Lung (tissue), 12 donors: ENCODE results near the gene CPA2. TPM values are rescaled to one million over a fixed set of nuclear protein-coding genes. Genes with fewer than 3 reads are reported as not detected.
"Not testable (repeated sequence)": the region's sequence is repeated elsewhere in the genome, so short reads cannot be mapped to it uniquely, and the experiment has no call there.

Source experiments
- ATAC-seq: fragments of 200-7000 bp; cut with Tn5 transposase; one replicate; pipeline ENCODE4 v1.9.1; 2020; ENCODE audit warnings: moderate number of reproducible peaks; ENCODE audit not compliant: insufficient read depth, low FRiP score
- DNase-seq, 3 donors: peaks; one replicate each; pipeline ENCODE4 v3.0.0-alpha.2; 2013 to 2017
- H3K27ac ChIP-seq, 2 donors: one replicate each; pipeline ENCODE4 v1.5.1; 2013; ENCODE audit warnings: mild to moderate bottlenecking in 2 of 2, moderate library complexity in 2 of 2, control low read depth in 1 of 2, inconsistent platforms in 1 of 2, low read depth in 1 of 2, low read length in 1 of 2
- H3K27me3 ChIP-seq, 3 donors: one replicate each; pipeline ENCODE4 v1.5.1; 2013; ENCODE audit warnings: low read length in 2 of 3; ENCODE audit not compliant: control insufficient read depth in 3 of 3, insufficient read depth in 3 of 3
- H3K36me3 ChIP-seq, 4 donors: one replicate each; pipeline ENCODE4 v1.5.1; 2013; ENCODE audit warnings: low read length in 4 of 4, mild to moderate bottlenecking in 1 of 4, moderate library complexity in 1 of 4; ENCODE audit not compliant: control insufficient read depth in 4 of 4, insufficient read depth in 4 of 4
- H3K4me1 ChIP-seq, 5 donors: one replicate each; pipeline ENCODE4 v1.5.1; 2013; ENCODE audit warnings: low read length in 5 of 5, mild to moderate bottlenecking in 2 of 5, moderate library complexity in 1 of 5; ENCODE audit not compliant: control insufficient read depth in 5 of 5, insufficient read depth in 5 of 5
- H3K4me3 ChIP-seq: one replicate; pipeline ENCODE4 v1.5.1; 2013; ENCODE audit warnings: mild to moderate bottlenecking, control low read depth, moderate library complexity
- H3K9ac ChIP-seq, 2 donors: one replicate each; pipeline ENCODE4 v1.5.1; 2013; ENCODE audit warnings: low read length in 2 of 2, control low read depth in 1 of 2; ENCODE audit not compliant: insufficient read depth in 1 of 2
- H3K9me3 ChIP-seq, 4 donors: one replicate each; pipeline ENCODE4 v1.5.1; 2013; ENCODE audit warnings: low read length in 3 of 4, mild to moderate bottlenecking in 1 of 4, moderate library complexity in 1 of 4; ENCODE audit not compliant: control insufficient read depth in 4 of 4, insufficient read depth in 3 of 4
- WGBS, 2 donors: extraction: QIAGEN DNeasy Blood & Tissue Kit; methylation state at CpG; one replicate each; pipeline ENCODE4 v1.1.7; 2013; 5-methylcytosine and 5-hydroxymethylcytosine counted together
- polyA plus RNA-seq, 2 donors: library from polyadenylated mRNA; stranded (reverse); fragments of 200-250 nt; gene quantifications; one replicate each; pipeline ENCODE4 v1.2.1, GENCODE V29; 2013
- total RNA-seq, 2 donors: library from RNA; depleted of rRNA in 1 of 2; stranded (reverse); fragments of >200 nt in 1 of 2; gene quantifications; one replicate each; pipeline ENCODE4 v1.2.1, GENCODE V29; 2014 to 2021
- TF ChIP-seq, protein P1 (sequence below): IDR thresholded peaks from 2 replicates; pipeline ENCODE4 v1.5.1; 2012; ENCODE audit warnings: mild to moderate bottlenecking; ENCODE audit errors: control extremely low read depth, extremely low read depth
- donor health status: control.
- donor health status: control.
- donor health status: Bipolar disorder and iron deficiency.
- donor health status: healthy.
- donor health status: DM: yes; HTN: yes; CAD: no.

Gene CPA2
- total and polyA plus RNA-seq, 4 donors: 0.21 to 2.0 TPM; not detected in 2

DNA sequence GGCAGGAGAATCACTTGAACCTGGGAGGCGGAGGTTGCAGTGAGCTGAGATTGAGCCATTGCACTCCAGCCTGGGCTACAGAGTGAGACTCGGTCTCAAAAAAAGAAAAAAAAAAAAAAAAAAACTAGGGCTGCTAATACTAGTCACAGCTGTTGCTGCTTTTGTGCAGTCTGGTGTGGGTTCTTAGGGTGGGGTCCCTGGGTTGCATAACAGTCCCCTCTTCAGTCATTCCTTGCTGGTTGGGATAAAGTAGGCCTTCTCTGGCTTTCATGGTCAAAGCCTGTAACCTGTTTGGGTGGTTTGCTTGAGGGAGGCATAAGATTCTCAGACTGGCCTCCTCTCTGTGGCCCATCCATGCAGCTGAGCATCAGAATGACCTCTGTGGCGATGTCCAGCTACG lies 44.9 kb upstream of the CPA2 start:
- H3K27me3 ChIP-seq: no peaks in the 10 kb centered on the region
- H3K36me3 ChIP-seq: no peaks in the 10 kb centered on the region
- TF ChIP-seq, protein P1, sequence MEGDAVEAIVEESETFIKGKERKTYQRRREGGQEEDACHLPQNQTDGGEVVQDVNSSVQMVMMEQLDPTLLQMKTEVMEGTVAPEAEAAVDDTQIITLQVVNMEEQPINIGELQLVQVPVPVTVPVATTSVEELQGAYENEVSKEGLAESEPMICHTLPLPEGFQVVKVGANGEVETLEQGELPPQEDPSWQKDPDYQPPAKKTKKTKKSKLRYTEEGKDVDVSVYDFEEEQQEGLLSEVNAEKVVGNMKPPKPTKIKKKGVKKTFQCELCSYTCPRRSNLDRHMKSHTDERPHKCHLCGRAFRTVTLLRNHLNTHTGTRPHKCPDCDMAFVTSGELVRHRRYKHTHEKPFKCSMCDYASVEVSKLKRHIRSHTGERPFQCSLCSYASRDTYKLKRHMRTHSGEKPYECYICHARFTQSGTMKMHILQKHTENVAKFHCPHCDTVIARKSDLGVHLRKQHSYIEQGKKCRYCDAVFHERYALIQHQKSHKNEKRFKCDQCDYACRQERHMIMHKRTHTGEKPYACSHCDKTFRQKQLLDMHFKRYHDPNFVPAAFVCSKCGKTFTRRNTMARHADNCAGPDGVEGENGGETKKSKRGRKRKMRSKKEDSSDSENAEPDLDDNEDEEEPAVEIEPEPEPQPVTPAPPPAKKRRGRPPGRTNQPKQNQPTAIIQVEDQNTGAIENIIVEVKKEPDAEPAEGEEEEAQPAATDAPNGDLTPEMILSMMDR: no peak
- H3K4me1 ChIP-seq: no peaks in the 10 kb centered on the region
- H3K9ac ChIP-seq: no peak overlapping the region
- H3K9me3 ChIP-seq: peaks cover 0 to 3% (median under 1%) of the 10 kb centered on the region in 4 donors
- no peak overlapping the region for H3K27ac ChIP-seq
- no peak for DNase-seq
- H3K4me3 ChIP-seq: no peak overlapping the region
- no peak for ATAC-seq
- WGBS, 2 donors: 95 to 98% methylated on average over 4 of the region's 4 CpGs

DNA sequence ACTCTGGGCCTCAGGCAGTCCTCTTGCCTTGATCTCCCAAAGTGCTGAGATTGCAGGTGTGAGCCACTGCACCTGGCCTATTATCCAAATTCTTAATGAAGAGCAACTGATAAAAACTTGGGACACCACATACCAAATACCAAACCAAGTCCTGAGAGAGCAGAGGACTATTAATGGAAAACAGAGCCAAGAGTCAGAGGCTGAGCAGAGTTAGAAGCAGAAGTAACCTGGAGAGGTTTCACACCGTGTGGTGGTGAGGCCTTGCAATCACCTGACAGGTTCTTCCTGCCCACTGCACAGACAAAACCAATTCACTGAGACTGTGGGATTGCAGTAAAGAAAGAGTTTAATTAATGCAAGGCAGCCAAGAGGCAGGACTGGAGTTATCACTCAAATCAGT lies 43.0 kb upstream of the CPA2 start:
- TF ChIP-seq, protein P1: no peak
- no peaks in the 10 kb centered on the region for H3K27me3 ChIP-seq
- 50 to 64% methylated on average over 1 of the region's 1 CpG for WGBS, 2 donors
- H3K9me3 ChIP-seq: peaks cover 0 to 3% (median under 1%) of the 10 kb centered on the region in 4 donors
- H3K27ac ChIP-seq: no peak overlapping the region
- no peaks in the 10 kb centered on the region for H3K36me3 ChIP-seq
- no peak overlapping the region for H3K4me3 ChIP-seq
- ATAC-seq: no peak
- peaks cover 0 to 3% (median 0%) of the 10 kb centered on the region in 5 donors for H3K4me1 ChIP-seq
- H3K9ac ChIP-seq: no peak overlapping the region
- DNase-seq: no peak

DNA sequence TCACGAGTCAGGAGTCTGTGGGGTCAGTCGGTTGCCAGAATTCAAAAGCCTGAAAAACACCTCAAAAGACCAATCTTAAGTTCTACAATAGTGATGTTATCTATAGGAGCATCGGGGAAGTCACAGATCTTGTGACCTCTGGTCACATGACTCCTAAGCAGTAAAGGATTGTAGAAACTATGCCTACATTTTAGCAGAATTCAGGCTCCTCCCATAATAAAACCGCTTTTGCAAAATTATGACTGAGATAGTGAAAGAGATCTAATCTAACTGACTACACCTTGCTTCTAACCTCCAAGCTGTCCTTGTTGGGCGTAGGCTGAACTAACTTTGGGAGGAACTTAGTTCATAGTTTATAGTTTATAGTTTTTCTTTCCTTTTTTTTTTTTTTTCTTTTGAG lies 42.5 kb upstream of the CPA2 start:
- H3K27me3 ChIP-seq: no peaks in the 10 kb centered on the region

DNA sequence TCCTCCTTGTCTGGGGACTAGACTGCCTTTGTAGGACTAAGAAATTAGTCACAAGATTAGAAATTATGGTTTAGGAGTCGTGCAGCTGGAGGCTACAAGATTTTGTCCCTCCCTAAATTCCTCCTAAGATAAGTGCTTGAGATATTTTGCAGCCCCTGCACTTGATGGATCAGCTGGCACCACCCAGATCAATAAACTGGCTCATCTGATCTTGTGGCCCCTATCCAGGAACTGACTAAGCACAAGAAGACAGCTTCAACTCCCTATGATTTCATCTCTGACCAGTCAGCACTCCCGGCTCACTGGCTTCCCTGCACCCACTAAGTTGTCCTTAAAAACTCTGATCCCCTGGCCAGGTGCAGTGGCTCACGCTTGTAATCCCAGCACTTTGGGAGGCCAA lies 41.7 kb upstream of the CPA2 start:
- DNase-seq, H3K27ac ChIP-seq, H3K36me3 ChIP-seq, H3K4me1 ChIP-seq, ATAC-seq, H3K9ac ChIP-seq, H3K4me3 ChIP-seq, H3K9me3 ChIP-seq, H3K27me3 ChIP-seq: not testable (repeated sequence)
- 81 to 89% methylated on average over 3 of the region's 3 CpGs for WGBS, 2 donors

More for the DNA sequence above, 42.5 kb upstream of the CPA2 start:
- Histone ChIP-seq H3K27ac (no peak overlapping the region), H3K4me3 (no peak overlapping the region), H3K9ac (no peak overlapping the region), H3K4me1 (peaks cover 0 to 3% (median 0%) of the 10 kb centered on the region in 5 donors), H3K36me3 (no peaks in the 10 kb centered on the region), H3K9me3 (peaks cover 0 to 3% (median under 1%) of the 10 kb centered on the region in 4 donors)
- ATAC-seq: no peak
- no peak for DNase-seq
- 89 to 90% methylated on average over 5 of the region's 5 CpGs for WGBS, 2 donors
- TF ChIP-seq, protein P1: no peak
